PC-9 (cell line): Measurements from ENCODE around the gene RNASE3.

Source experiments
- EZH2 ChIP-seq: fragments of 200-600 bp; sonication (generic); IDR thresholded peaks from 2 replicates; pipeline ENCODE4 v1.8.0; 2017; ENCODE audit warnings: antibody characterized with exemption, low read depth
- TF ChIP-seq, protein P1 (sequence below): fragments of 200-600 bp; sonication (generic); conservative IDR thresholded peaks from 2 replicates; pipeline ENCODE4 v1.6.1; 2017; ENCODE audit warnings: mixed run types, antibody characterized with exemption, mild to moderate bottlenecking, moderate library complexity

DNA sequence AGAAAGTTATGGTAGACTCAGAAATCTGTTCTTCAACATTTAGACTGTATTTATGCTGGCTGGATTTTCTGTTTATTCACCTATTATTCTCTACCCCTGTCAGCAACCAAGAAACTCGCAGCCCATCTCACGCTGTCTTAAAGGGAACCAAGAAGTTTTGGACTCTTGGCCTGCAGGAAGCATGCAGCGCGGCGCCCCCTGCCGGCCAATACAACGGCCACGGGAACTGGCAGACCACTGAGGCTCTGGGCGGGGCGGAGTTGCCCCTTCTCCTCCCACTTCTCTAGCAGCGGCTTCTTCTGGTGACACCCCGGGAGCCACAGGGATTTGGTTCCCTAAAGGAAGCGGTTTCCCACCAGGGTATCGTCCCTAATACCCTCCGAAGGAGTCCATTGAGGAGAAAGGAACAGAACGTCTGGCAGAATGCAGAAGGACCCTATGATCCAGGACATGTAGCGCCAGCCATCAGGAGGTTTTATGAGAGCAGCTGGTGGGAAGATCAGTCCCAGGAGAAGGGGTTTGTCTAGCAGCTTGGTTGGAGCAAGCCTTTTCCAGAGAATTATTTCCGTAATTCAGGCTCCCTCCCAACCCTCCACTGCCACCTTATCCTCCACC lies 43.1 kb downstream of the RNASE3 start:
- TF ChIP-seq EZH2, result no peak
- TF ChIP-seq, protein P1, sequence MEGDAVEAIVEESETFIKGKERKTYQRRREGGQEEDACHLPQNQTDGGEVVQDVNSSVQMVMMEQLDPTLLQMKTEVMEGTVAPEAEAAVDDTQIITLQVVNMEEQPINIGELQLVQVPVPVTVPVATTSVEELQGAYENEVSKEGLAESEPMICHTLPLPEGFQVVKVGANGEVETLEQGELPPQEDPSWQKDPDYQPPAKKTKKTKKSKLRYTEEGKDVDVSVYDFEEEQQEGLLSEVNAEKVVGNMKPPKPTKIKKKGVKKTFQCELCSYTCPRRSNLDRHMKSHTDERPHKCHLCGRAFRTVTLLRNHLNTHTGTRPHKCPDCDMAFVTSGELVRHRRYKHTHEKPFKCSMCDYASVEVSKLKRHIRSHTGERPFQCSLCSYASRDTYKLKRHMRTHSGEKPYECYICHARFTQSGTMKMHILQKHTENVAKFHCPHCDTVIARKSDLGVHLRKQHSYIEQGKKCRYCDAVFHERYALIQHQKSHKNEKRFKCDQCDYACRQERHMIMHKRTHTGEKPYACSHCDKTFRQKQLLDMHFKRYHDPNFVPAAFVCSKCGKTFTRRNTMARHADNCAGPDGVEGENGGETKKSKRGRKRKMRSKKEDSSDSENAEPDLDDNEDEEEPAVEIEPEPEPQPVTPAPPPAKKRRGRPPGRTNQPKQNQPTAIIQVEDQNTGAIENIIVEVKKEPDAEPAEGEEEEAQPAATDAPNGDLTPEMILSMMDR, result peak; percentile 53
